CD4-positive, alpha-beta T cell treated with Interleukin-10 for 1 hour (primary cell): ENCODE data around the gene TRAPPC2L.
A peak's percentile ranks its signal among the peaks of the same experiment; 100 is the strongest.

Experiments used
- DNase-seq: peaks from one replicate; pipeline ENCODE4 v3.0.0-alpha.2; 2020

TRAPPC2L gene

GRCh38 chr16:88839745-88840599 lies 17.0 kb upstream of the TRAPPC2L start:
- DNase-seq: no peak

- no peak for DNase-seq
Observed at GRCh38 chr16:88840600-88841215, 16.2 kb upstream of the TRAPPC2L start.

GRCh38 chr16:88841521-88842307 lies 15.2 kb upstream of the TRAPPC2L start:
- DNase-seq: no peak

- DNase-seq: no peak
Observed at GRCh38 chr16:88842308-88842756, 14.6 kb upstream of the TRAPPC2L start.

GRCh38 chr16:88842806-88843205 lies 14.1 kb upstream of the TRAPPC2L start:
- DNase-seq: no peak

GRCh38 chr16:88843256-88843655 lies 13.7 kb upstream of the TRAPPC2L start:
- no peak for DNase-seq

- no peak for DNase-seq
Observed at GRCh38 chr16:88844419-88845036, 12.4 kb upstream of the TRAPPC2L start.

GRCh38 chr16:88846088-88846487 lies 10.8 kb upstream of the TRAPPC2L start:
- no peak for DNase-seq

GRCh38 chr16:88847654-88848053 lies 9.3 kb upstream of the TRAPPC2L start:
- no peak for DNase-seq

- no peak for DNase-seq
Observed at GRCh38 chr16:88848557-88848956, 8.4 kb upstream of the TRAPPC2L start.

- DNase-seq: no peak
Observed at GRCh38 chr16:88850531-88851199, 6.3 kb upstream of the TRAPPC2L start.

GRCh38 chr16:88851616-88852015 lies 5.3 kb upstream of the TRAPPC2L start:
- no peak for DNase-seq

- no peak for DNase-seq
Observed at GRCh38 chr16:88853325-88853941, 3.5 kb upstream of the TRAPPC2L start.

- peak; percentile 31 for DNase-seq
Observed at GRCh38 chr16:88854306-88855111, 2.4 kb upstream of the TRAPPC2L start.

GRCh38 chr16:88855176-88855575 lies 1.8 kb upstream of the TRAPPC2L start:
- no peak for DNase-seq

- DNase-seq: no peak
Observed at GRCh38 chr16:88855736-88856121, 1.2 kb upstream of the TRAPPC2L start.

GRCh38 chr16:88856122-88856827 lies 652 bp upstream of the TRAPPC2L start:
- DNase-seq: no peak

- peak; percentile 78 for DNase-seq
Observed at GRCh38 chr16:88857728-88858339, 907 bp downstream of the TRAPPC2L start.

- DNase-seq: no peak
Observed at GRCh38 chr16:88859381-88860091, 2.6 kb downstream of the TRAPPC2L start.
